ENCODE measurements around the gene LIF.

- no peak for TF ChIP-seq POLR2A (IDR thresholded peaks at IDR 0.05)
- TF ChIP-seq, protein P1, sequence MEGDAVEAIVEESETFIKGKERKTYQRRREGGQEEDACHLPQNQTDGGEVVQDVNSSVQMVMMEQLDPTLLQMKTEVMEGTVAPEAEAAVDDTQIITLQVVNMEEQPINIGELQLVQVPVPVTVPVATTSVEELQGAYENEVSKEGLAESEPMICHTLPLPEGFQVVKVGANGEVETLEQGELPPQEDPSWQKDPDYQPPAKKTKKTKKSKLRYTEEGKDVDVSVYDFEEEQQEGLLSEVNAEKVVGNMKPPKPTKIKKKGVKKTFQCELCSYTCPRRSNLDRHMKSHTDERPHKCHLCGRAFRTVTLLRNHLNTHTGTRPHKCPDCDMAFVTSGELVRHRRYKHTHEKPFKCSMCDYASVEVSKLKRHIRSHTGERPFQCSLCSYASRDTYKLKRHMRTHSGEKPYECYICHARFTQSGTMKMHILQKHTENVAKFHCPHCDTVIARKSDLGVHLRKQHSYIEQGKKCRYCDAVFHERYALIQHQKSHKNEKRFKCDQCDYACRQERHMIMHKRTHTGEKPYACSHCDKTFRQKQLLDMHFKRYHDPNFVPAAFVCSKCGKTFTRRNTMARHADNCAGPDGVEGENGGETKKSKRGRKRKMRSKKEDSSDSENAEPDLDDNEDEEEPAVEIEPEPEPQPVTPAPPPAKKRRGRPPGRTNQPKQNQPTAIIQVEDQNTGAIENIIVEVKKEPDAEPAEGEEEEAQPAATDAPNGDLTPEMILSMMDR (IDR thresholded peaks at IDR 0.05), result no peak
- TF ChIP-seq EP300 (IDR thresholded peaks at IDR 0.05), result no peak
These were observed 7.7 kb downstream of the LIF start for GRCh38 chr22:30238661-30239487.

Data from tibial nerve (tissue), 4 donors.